Vagina (tissue), 2 donors: ENCODE results near the gene BCOR.

Source experiments
- POLR2A ChIP-seq, 2 donors: fragments of 450-650 bp; IDR thresholded peaks; one replicate each; pipeline ENCODE4 v1.6.1; 2017; ENCODE audit warnings: antibody characterized with exemption in 2 of 2, mild to moderate bottlenecking in 2 of 2, moderate library complexity in 2 of 2
- POLR2AphosphoS5 ChIP-seq, 2 donors: sonication (generic); formaldehyde crosslinking; IDR thresholded peaks; one replicate each; pipeline ENCODE4 v1.9.0; 2017; ENCODE audit warnings: antibody characterized with exemption in 2 of 2, mild to moderate bottlenecking in 2 of 2, low read depth in 1 of 2; ENCODE audit not compliant: insufficient read depth in 1 of 2
- TF ChIP-seq, protein P1 (sequence below), 3 experiments: fragments of 450-650 bp in 2 of 3; fragments of 200-600 bp in 1 of 3; sonication (generic) in 1 of 3; IDR thresholded peaks; one replicate each; pipeline ENCODE4 v1.5.1; 2017 to 2019; ENCODE audit warnings: antibody characterized with exemption in 3 of 3, mild to moderate bottlenecking in 2 of 3, moderate library complexity in 2 of 3

DNA sequence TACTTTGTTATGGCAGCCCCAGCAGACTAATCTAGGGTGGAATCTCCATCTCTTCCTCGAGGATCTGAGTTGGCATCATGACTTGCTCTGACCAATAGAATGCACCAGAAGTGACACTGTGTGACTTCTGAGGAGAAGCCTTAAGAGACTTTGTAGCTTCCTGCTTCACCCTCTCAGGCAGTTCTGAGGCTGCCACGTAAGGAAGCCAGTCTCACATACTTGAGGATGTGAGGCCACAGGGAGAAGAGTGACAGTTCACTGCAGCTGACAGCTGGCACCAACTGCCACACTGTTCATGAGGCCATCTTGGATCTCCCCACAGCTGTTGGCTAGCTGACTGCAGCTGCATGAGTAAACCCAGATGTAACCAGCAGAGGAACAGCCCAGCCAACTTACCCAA, 29.3 kb upstream of the BCOR start:
- TF ChIP-seq POLR2A (IDR thresholded peaks at IDR 0.05) (no peak), POLR2AphosphoS5 (IDR thresholded peaks at IDR 0.05; ENCODE audit: insufficient read depth in 1 of 2, low read depth in 1 of 2) (no peak)
- TF ChIP-seq, protein P1, sequence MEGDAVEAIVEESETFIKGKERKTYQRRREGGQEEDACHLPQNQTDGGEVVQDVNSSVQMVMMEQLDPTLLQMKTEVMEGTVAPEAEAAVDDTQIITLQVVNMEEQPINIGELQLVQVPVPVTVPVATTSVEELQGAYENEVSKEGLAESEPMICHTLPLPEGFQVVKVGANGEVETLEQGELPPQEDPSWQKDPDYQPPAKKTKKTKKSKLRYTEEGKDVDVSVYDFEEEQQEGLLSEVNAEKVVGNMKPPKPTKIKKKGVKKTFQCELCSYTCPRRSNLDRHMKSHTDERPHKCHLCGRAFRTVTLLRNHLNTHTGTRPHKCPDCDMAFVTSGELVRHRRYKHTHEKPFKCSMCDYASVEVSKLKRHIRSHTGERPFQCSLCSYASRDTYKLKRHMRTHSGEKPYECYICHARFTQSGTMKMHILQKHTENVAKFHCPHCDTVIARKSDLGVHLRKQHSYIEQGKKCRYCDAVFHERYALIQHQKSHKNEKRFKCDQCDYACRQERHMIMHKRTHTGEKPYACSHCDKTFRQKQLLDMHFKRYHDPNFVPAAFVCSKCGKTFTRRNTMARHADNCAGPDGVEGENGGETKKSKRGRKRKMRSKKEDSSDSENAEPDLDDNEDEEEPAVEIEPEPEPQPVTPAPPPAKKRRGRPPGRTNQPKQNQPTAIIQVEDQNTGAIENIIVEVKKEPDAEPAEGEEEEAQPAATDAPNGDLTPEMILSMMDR (IDR thresholded peaks at IDR 0.05): no peak
